Smooth muscle cell (in vitro differentiated cells): ENCODE measurements around the gene ECM2. TPM values are rescaled to one million over a fixed set of nuclear protein-coding genes. Genes with fewer than 3 reads are reported as not detected.

Experiments
- DNase-seq: peaks from one replicate; lab custom pipeline; 2025; ENCODE audit not compliant: unreplicated experiment; lab: John Stamatoyannopoulos, UW
- H2AFZ ChIP-seq: fragments of 200-600 bp; sonication (generic); 2 replicates; pipeline ENCODE4 v1.6.0; 2016; ENCODE audit warnings: antibody characterized with exemption, low read depth, mild to moderate bottlenecking
- H3F3A ChIP-seq: fragments of 200-600 bp; sonication (generic); 2 replicates; pipeline ENCODE4 v1.6.0; 2017; ENCODE audit warnings: antibody characterized with exemption, low read depth
- H3K27ac ChIP-seq: fragments of 200-600 bp; sonication (generic); 2 replicates; pipeline ENCODE4 v1.5.1; 2016; ENCODE audit warnings: low read depth, mild to moderate bottlenecking
- H3K27me3 ChIP-seq: fragments of 200-600 bp; sonication (generic); 2 replicates; pipeline ENCODE4 v1.6.1; 2016; ENCODE audit warnings: low read depth, mild to moderate bottlenecking
- H3K36me3 ChIP-seq: fragments of 200-600 bp; sonication (generic); 2 replicates; pipeline ENCODE4 v1.5.1; 2016; ENCODE audit warnings: low read depth
- H3K4me1 ChIP-seq: fragments of 200-600 bp; sonication (generic); 2 replicates; pipeline ENCODE4 v1.5.1; 2016; ENCODE audit warnings: low read depth
- H3K4me2 ChIP-seq: fragments of 200-600 bp; sonication (generic); 2 replicates; pipeline ENCODE4 v1.6.0; 2016; ENCODE audit warnings: mild to moderate bottlenecking
- H3K4me3 ChIP-seq: fragments of 200-600 bp; sonication (generic); 2 replicates; pipeline ENCODE4 v1.5.1; 2016; ENCODE audit warnings: mild to moderate bottlenecking
- H3K79me2 ChIP-seq: fragments of 200-600 bp; sonication (generic); 2 replicates; pipeline ENCODE4 v1.6.0; 2016; ENCODE audit warnings: low read depth, mild to moderate bottlenecking
- H3K9ac ChIP-seq: fragments of 200-600 bp; sonication (generic); 2 replicates; pipeline ENCODE4 v1.6.0; 2016; ENCODE audit warnings: low read depth
- H3K9me3 ChIP-seq: fragments of 200-600 bp; sonication (generic); replicated peaks from 2 replicates; pipeline ENCODE4 v1.5.1; 2016; ENCODE audit warnings: low read depth
- H4K20me1 ChIP-seq: fragments of 200-600 bp; sonication (generic); 2 replicates; pipeline ENCODE4 v1.6.0; 2016; ENCODE audit warnings: low read depth
- CTCF ChIP-seq: fragments of 200-600 bp; sonication (generic); IDR thresholded peaks from 2 replicates; pipeline ENCODE4 v1.5.1; 2017; ENCODE audit warnings: borderline replicate concordance, mild to moderate bottlenecking, antibody characterized with exemption; ENCODE audit not compliant: insufficient read depth, poor library complexity, severe bottlenecking
- WGBS: methylation state at CpG from one replicate; pipeline ENCODE4 v1.1.7; 2016; ENCODE audit warnings: low lambda C conversion rate; 5-methylcytosine and 5-hydroxymethylcytosine counted together
- polyA plus RNA-seq: library from polyadenylated mRNA; unstranded; fragments of >200 nt; fragmentation: Nextera tagmentation; extraction: Ambion mirVana; gene quantifications from 2 replicates; pipeline ENCODE4 v1.2.1, GENCODE V29; 2016
- total RNA-seq: library from RNA; depleted of rRNA; stranded (reverse); fragments of >200 nt; gene quantifications from 2 replicates; pipeline ENCODE4 v1.2.3, GENCODE V29; 2014

ECM2 gene
- total and polyA plus RNA-seq, 2 experiments from 2014 or later: 0.27 to 0.37 TPM

DNA sequence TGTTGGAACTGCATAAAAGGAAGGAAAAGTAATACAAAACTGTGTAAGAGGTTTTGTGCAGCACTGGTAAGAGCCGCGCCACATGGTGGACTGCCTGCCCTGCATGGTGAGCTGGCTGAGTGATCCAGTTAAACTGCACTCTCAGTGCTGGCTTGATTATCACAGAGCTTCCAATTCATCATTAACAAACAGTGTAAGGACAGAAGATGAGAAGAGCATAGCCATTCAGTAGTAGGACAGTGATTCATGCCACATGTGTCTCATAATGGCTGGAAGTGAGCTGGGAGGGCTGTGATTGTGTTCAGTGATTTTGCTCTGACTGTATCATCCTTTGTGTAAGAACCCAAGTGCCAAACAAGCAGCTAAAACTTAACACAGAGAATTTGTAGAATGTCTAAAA, 67.6 kb downstream of the ECM2 start:
- Histone ChIP-seq H3K27ac (peak overlapping the region; percentile 42), H3F3A (peaks cover 32% of the 10 kb centered on the region), H3K4me2 (no peak overlapping the region), H3K9me3 (no peaks in the 10 kb centered on the region), H3K36me3 (no peaks in the 10 kb centered on the region), H4K20me1 (no peaks in the 10 kb centered on the region), H3K27me3 (no peaks in the 10 kb centered on the region), H3K79me2 (no peaks in the 10 kb centered on the region), H3K9ac (no peak overlapping the region), H3K4me3 (no peak overlapping the region), H3K4me1 (no peaks in the 10 kb centered on the region), H2AFZ (no peak overlapping the region)
- no peak for DNase-seq
- WGBS: 86% methylated on average over 2 of the region's 2 CpGs
- no peak for TF ChIP-seq CTCF

DNA sequence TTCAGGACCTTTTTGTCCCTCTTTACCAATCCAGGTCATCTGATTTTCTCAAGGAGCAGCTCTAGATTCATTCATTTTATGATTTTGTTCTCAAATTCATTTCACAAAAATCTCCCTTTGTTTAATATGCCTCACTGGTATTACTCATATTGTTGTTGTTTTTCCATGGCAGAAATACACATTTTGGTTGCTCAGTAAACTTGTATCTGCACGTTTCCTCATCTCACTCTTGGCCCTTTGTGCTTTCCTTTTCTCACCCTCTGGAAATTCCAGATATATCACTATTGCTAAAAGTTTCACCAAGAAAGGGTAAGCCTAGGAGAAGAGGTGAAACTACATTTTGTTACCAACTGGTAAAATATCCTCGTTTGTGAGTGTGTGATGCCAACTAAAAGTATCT, 68.3 kb downstream of the ECM2 start:
- Histone ChIP-seq H3F3A (peaks cover 32% of the 10 kb centered on the region), H3K79me2 (no peaks in the 10 kb centered on the region), H3K36me3 (no peaks in the 10 kb centered on the region), H2AFZ (no peak overlapping the region), H3K27ac (peak overlapping the region; percentile 42), H3K4me2 (no peak overlapping the region), H3K4me1 (no peaks in the 10 kb centered on the region), H3K27me3 (no peaks in the 10 kb centered on the region), H3K4me3 (no peak overlapping the region), H3K9ac (no peak overlapping the region), H3K9me3 (no peaks in the 10 kb centered on the region), H4K20me1 (no peaks in the 10 kb centered on the region)
- DNase-seq: no peak
- 86% methylated on average over 2 of the region's 2 CpGs for WGBS
- TF ChIP-seq CTCF: no peak

GRCh38 chr9:92467041-92467440, 68.7 kb downstream of the ECM2 start:
- no peak for TF ChIP-seq CTCF
- Histone ChIP-seq H3K4me1 (no peaks in the 10 kb centered on the region), H3K9ac (no peak overlapping the region), H3K4me2 (peak overlapping the region; percentile 36), H4K20me1 (no peaks in the 10 kb centered on the region), H3K4me3 (no peak overlapping the region), H3K9me3 (no peaks in the 10 kb centered on the region), H3K79me2 (no peaks in the 10 kb centered on the region), H3K36me3 (no peaks in the 10 kb centered on the region), H3K27ac (peak overlapping the region; percentile 42), H2AFZ (no peak overlapping the region), H3K27me3 (no peaks in the 10 kb centered on the region), H3F3A (peaks cover 32% of the 10 kb centered on the region)
- 41% methylated on average over 1 of the region's 1 CpG for WGBS
- DNase-seq: no peak

DNA sequence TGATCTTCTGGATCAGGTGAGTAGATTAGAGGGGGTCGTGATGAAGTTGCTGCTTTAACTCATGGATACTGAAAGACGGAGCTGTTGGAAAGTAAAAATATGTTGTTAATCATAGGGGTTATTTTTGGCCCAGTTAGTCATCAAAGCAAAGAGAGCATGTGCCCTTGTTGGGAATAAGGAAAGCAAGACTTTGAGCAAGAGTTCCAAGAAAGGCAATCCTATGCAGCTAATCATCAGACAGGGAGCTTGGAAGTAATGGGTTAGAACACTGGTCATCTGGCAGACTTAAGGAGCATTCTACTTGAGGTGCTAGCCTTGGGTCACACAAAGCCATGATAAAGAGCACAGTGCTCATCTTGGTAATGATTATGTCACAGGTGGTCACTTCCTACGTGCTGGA, 71.8 kb downstream of the ECM2 start:
- Histone ChIP-seq H2AFZ (peak overlapping the region; percentile 8), H3K4me3 (no peak overlapping the region), H3K27ac (peak overlapping the region; percentile 73), H3F3A (peaks cover 29% of the 10 kb centered on the region), H3K4me1 (no peaks in the 10 kb centered on the region), H4K20me1 (no peaks in the 10 kb centered on the region), H3K36me3 (no peaks in the 10 kb centered on the region), H3K27me3 (no peaks in the 10 kb centered on the region), H3K79me2 (no peaks in the 10 kb centered on the region), H3K9ac (peak overlapping the region; percentile 22), H3K9me3 (no peaks in the 10 kb centered on the region), H3K4me2 (peak overlapping the region; percentile 74)
- TF ChIP-seq CTCF: no peak
- 21% methylated on average over 3 of the region's 3 CpGs for WGBS
- DNase-seq: no peak
